Caki2 (cell line): ENCODE data around the gene PHACTR2. TPM values are rescaled to one million over a fixed set of nuclear protein-coding genes. Genes with fewer than 3 reads are reported as not detected.
"Not testable (repeated sequence)": the region's sequence is repeated elsewhere in the genome, so short reads cannot be mapped to it uniquely, and the experiment has no call there.

Source experiments
- DNase-seq: peaks from one replicate; pipeline ENCODE4 v3.0.0-alpha.2; 2015; ENCODE audit warnings: low read depth
- in situ Hi-C: cut with HindIII; loops from 2 replicates; pipeline ENCODE4 v1.10.0; 2016; ENCODE audit warnings: low sequenced_read_pairs, low pct_unique_long_range_greater_than_20kb, mixed read lengths
- total RNA-seq: library from RNA; depleted of rRNA; stranded (reverse); fragments of >200 nt; shearing (Covaris generic); gene quantifications from 2 replicates; pipeline ENCODE4 v1.2.3, GENCODE V29; 2014; ENCODE audit warnings: low replicate concordance; rRNA removed

PHACTR2 gene
- total RNA-seq, 1 experiment from 2014 or later: 7.6 TPM

GRCh38 chr6:143863771-143864170 lies 186.0 kb downstream of the PHACTR2 start:
- no peak for DNase-seq
- in situ Hi-C loops: no loop called here

- in situ Hi-C loops: no loop called here
- DNase-seq: no peak
These were observed 186.5 kb downstream of the PHACTR2 start, which contains the start of gene ZC2HC1B for GRCh38 chr6:143864234-143864633. ZC2HC1B (plus strand) TSS chr6:143864474; CDS start chr6:143864540, 66 bp downstream.

DNA sequence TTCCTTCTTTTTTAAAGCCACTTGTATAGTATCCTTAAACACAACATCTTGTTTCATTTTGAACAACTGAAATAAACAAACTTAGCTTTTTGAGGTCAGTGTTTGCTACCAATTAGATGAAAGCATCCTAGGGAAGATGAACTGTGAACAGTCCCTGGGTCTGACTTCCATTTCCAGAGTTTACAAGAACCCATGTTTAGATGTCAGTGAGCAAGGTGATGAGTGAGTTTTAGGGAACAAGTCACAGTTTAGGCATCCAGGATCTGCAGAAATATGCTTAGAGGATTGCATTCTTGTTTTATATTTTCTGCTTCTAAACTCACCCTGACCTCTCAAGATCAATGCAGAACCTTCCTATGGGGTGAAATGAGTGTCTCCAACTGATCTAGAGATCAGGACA lies 189.5 kb downstream of the PHACTR2 start:
- no peak for DNase-seq
- in situ Hi-C loops: no loop called here

- DNase-seq, in situ Hi-C loops: not testable (repeated sequence)
These were observed 191.0 kb downstream of the PHACTR2 start for GRCh38 chr6:143868808-143869207.

DNA sequence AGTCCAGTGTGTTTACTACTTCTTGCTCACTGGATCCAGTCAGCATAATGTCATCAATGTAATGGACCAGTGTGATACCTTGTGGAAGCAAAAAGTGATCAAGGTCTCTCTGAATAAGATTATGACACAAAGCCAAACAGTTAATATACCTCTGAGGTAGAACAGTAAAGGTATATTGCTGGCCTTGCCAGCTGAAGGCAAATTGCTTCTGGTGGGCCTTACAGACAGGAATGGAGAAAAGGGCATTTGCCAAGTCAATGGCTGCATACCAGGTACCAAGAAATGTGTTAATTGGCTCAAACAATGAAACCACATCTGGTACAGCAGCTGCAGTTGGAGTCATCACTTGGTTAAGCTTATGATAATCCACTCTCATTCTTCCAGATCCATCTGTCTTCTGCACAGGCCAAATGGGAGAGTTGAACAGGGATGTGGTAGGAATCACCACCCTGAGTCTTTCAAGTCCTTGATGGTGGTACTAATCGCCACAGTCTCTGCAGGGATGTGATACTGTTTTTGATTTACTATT lies 193.5 kb downstream of the PHACTR2 start:
- DNase-seq, in situ Hi-C loops: not testable (repeated sequence)

DNA sequence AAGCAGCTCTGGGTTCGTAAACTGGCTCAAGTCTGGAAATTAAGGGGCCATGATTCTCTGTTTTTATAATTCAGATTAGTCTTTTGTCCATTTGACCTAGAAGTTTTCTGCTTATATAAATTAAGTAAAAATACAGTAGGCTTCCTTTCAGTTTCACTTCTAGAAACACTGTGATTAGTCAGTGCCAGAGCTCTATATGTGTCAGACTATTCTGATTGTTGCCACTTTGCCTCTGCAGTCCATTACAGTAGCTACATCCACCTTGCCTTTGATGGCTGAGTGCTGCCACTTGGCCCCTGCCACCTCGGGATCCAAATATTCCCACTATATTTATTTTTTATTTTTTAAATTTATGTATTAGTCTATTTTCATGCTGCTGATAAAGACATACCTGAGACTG lies 194.4 kb downstream of the PHACTR2 start:
- DNase-seq: no peak
- in situ Hi-C loops: no loop called here

DNA sequence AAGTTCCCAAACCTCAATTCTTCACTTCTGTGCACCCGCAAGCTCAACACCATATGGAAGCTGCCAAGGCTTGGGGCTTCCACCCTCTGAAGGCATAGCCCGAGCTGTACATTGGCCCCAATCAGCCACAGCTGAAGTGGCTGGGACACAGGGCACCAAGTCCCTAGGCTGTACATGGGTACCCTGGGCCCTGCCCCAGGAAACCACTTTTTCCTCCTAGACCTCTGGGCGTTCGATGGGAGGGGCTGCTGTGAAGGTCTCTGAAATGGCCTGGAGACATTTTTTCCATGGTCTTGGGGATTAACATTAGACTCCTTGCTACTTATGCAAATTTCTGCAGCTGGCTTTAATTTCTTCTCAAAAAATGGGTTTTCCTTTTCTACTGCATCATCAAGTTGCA lies 195.8 kb downstream of the PHACTR2 start:
- DNase-seq, in situ Hi-C loops: not testable (repeated sequence)

- DNase-seq: not testable (repeated sequence)
These were observed 196.7 kb downstream of the PHACTR2 start for GRCh38 chr6:143874503-143874902.

DNA sequence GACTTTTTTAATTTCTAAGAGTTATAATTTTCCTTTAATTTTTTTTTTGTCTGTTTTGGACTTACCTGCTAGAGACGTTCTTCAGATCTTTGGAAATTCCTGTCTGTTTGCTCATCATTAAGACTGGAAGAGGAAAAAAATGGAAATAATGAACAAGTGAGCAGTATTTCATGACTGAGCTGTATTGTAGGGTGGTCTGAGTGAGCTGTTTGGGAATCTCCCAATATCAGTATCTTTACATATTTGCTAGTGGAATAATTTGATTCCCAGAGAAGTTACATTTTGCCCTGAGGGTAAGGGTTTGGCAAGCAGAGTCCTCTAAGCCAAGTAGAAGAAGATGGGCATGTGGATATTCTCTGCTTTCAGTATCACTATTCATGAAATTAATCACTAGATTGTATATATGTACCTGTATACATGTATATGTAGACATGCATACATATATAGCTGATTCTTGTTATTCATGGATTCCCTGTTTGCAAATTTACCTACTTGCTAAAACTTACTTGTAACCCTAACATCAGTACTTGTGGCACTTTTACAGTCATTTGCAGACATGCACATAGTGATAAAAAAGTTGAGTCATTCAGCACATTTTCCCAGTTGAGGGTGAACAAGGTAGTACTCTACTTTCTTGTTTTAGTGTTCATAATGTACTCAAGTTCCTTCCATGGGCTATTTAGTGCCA lies 200.0 kb downstream of the PHACTR2 start:
- DNase-seq: no peak
- in situ Hi-C loops: no loop called here

More at GRCh38 chr6:143874503-143874902, 196.7 kb downstream of the PHACTR2 start:
- in situ Hi-C loops: not testable (repeated sequence)

DNA sequence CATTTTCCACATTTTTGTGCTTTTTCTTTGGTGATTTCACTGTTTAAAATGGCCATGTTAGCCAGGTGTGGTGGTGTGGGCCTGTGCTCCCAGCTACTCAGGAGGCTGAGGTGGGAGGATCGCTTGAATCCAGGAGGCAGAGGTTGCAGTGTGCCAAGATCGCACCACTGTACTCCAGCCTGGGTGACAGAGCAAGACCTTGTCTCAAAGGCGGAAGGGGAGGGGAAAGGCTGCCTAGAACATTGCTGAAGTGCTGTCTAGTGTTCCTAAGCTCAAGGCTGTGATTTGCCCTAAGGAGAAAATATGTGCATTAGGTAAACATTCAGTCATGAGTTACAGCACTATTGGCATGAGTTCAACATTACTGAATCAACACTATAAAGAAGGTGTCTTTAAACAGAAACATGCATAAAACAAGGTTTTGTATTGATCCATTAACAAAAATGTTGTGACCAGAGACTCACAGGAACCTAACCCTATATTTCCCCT lies 200.6 kb downstream of the PHACTR2 start:
- no peak for DNase-seq
- in situ Hi-C loops: no loop called here

DNA sequence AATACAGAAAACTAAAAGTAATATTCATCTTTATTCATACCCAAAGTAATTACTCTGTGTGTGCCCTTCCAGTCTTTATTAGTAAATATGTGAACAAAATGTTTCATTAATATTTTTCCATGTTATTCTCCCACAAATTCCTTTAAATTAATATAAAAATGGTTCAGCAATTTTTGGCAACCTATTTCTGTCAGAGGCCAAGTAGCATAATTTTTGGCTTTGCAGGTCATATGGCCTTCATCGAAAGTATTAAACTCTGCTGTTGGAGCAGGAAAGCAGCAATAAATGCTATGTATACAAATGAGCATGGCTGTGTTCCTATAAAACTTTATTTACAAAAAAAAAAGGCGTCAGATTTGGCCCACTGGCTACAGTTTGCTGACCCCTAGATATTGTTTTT lies 202.6 kb downstream of the PHACTR2 start:
- DNase-seq: no peak
- in situ Hi-C loops: no loop called here

Other genes starting within 250 kb of the PHACTR2 start
- gene ADAT2, start 227.3 kb upstream of the PHACTR2 start, total RNA-seq: 1.6 and 2.4 TPM in 2 replicates
- 8.8 and 25.7 TPM in 2 replicates for gene PEX3, start 227.2 kb upstream of the PHACTR2 start, total RNA-seq
- gene FUCA2, start 166.2 kb upstream of the PHACTR2 start, total RNA-seq: 69.9 and 87.4 TPM in 2 replicates
- 12.0 and 21.5 TPM in 2 replicates for gene LTV1, start 165.4 kb downstream of the PHACTR2 start, total RNA-seq
- not detected in 2 replicates for gene ZC2HC1B, start 186.5 kb downstream of the PHACTR2 start, total RNA-seq